GM19023 (cell line): ENCODE results near the gene PRIM2.
A peak's percentile ranks its signal among the peaks of the same experiment; 100 is the strongest.
"Not testable (repeated sequence)": the region's sequence is repeated elsewhere in the genome, so short reads cannot be mapped to it uniquely, and the experiment has no call there.

Experiments
- ATAC-seq: cut with Tn5 transposase; IDR thresholded peaks from one replicate; pipeline ENCODE4 v1.9.1; 2021; ENCODE audit warnings: mild to moderate bottlenecking, moderate library complexity; ENCODE audit not compliant: unreplicated experiment

The PRIM2 gene

GRCh38 chr6:57317060-57317943 is at the start of gene PRIM2:
Gene PRIM2, plus strand, starts transcription at chr6:57317630. Its CDS starts 816 bp downstream, at chr6:57318446.
- peak; percentile 85 for ATAC-seq

- no peak for ATAC-seq
Measured at GRCh38 chr6:57268294-57268640, 49.2 kb upstream of the PRIM2 start.

- not testable (repeated sequence) for ATAC-seq
Measured at GRCh38 chr6:57274113-57274824, 43.2 kb upstream of the PRIM2 start.

GRCh38 chr6:57275384-57275783 is 42.0 kb upstream of the PRIM2 start:
- ATAC-seq: no peak

GRCh38 chr6:57276946-57277345 is 40.5 kb upstream of the PRIM2 start:
- no peak for ATAC-seq

GRCh38 chr6:57278570-57278969 is 38.9 kb upstream of the PRIM2 start:
- ATAC-seq: no peak

GRCh38 chr6:57279013-57279412 is 38.4 kb upstream of the PRIM2 start:
- ATAC-seq: no peak

- ATAC-seq: no peak
Measured at GRCh38 chr6:57283106-57283505, 34.3 kb upstream of the PRIM2 start.

GRCh38 chr6:57283911-57284455 is 33.4 kb upstream of the PRIM2 start:
- no peak for ATAC-seq

GRCh38 chr6:57288136-57288535 is 29.3 kb upstream of the PRIM2 start:
- ATAC-seq: not testable (repeated sequence)

- ATAC-seq: not testable (repeated sequence)
Measured at GRCh38 chr6:57293472-57293871, 24.0 kb upstream of the PRIM2 start.

- ATAC-seq: no peak
Measured at GRCh38 chr6:57294862-57295445, 22.5 kb upstream of the PRIM2 start.

- ATAC-seq: no peak
Measured at GRCh38 chr6:57297505-57297904, 19.9 kb upstream of the PRIM2 start.

GRCh38 chr6:57298741-57299140 is 18.7 kb upstream of the PRIM2 start:
- no peak for ATAC-seq

GRCh38 chr6:57301757-57302156 is 15.7 kb upstream of the PRIM2 start:
- ATAC-seq: no peak

- no peak for ATAC-seq
Measured at GRCh38 chr6:57302477-57302876, 15.0 kb upstream of the PRIM2 start.

GRCh38 chr6:57303931-57304681 is 13.3 kb upstream of the PRIM2 start:
- no peak for ATAC-seq

- ATAC-seq: no peak
Measured at GRCh38 chr6:57305107-57305506, 12.3 kb upstream of the PRIM2 start.

GRCh38 chr6:57305761-57306160 is 11.7 kb upstream of the PRIM2 start:
- ATAC-seq: no peak

GRCh38 chr6:57306273-57306672 is 11.2 kb upstream of the PRIM2 start:
- ATAC-seq: no peak

- no peak for ATAC-seq
Measured at GRCh38 chr6:57307850-57308249, 9.6 kb upstream of the PRIM2 start.
